IMR-90 (cell line): Measurements from ENCODE around the gene KLHDC10. TPM values are rescaled to one million over a fixed set of nuclear protein-coding genes. Genes with fewer than 3 reads are reported as not detected.

Source experiments
- ATAC-seq: fragments of 200-7000 bp; cut with Tn5 transposase; 2 replicates; pipeline ENCODE4 v1.9.1; 2020; ENCODE audit warnings: low read depth, mild to moderate bottlenecking, moderate library complexity
- BruUV-seq: library from RNA; stranded (reverse); fragments of 400-500 nt; replicated peaks from 2 replicates; lab custom pipeline; 2021; lab: Mats Ljungman, UMichigan
- CTCF ChIA-PET: fragments of 300-600 bp; formaldehyde crosslinking; extraction: SDS; loops from one replicate; lab custom pipeline; 2021; ENCODE audit warnings: antibody characterized with exemption; lab: Yijun Ruan, JAX
- POLR2A ChIA-PET: fragments of 300-600 bp; sonication (Branson Sonifier 250); formaldehyde crosslinking; loops from one replicate; lab custom pipeline; 2022; ENCODE audit warnings: antibody characterized with exemption; ENCODE audit not compliant: unreplicated experiment; lab: Charles Lee
- DNase-seq: peaks from one replicate; pipeline ENCODE4 v3.0.0; 2013
- H2AFZ ChIP-seq: replicated peaks from 2 replicates; pipeline ENCODE3; 2013; ENCODE audit warnings: low read length, mild to moderate bottlenecking; ENCODE audit not compliant: poor library complexity
- H2AK5ac ChIP-seq: 2 replicates; pipeline ENCODE4 v1.6.1; 2013; ENCODE audit warnings: low read depth, low read length, inconsistent platforms
- H2AK9ac ChIP-seq: replicated peaks from 2 replicates; pipeline ENCODE3; 2013; ENCODE audit warnings: mild to moderate bottlenecking, low read depth, low read length, moderate library complexity; ENCODE audit not compliant: poor library complexity
- H2BK120ac ChIP-seq: 2 replicates; pipeline ENCODE4 v1.6.1; 2013; ENCODE audit warnings: low read depth, low read length, inconsistent platforms
- H2BK15ac ChIP-seq: 3 replicates; pipeline ENCODE4 v1.6.1; 2013; ENCODE audit warnings: low read depth, low read length, inconsistent platforms
- H2BK20ac ChIP-seq: 2 replicates; pipeline ENCODE4 v1.6.1; 2013; ENCODE audit warnings: low read depth, mild to moderate bottlenecking, inconsistent platforms, low read length, moderate library complexity
- H2BK5ac ChIP-seq: 2 replicates; pipeline ENCODE4 v1.6.1; 2013; ENCODE audit warnings: mild to moderate bottlenecking, low read depth, low read length, inconsistent platforms; ENCODE audit not compliant: poor library complexity, severe bottlenecking
- H3K14ac ChIP-seq: replicated peaks from 2 replicates; pipeline ENCODE4 v1.6.1; 2013; ENCODE audit warnings: low read depth, low read length, inconsistent platforms
- H3K18ac ChIP-seq: 2 replicates; pipeline ENCODE4 v1.6.1; 2013; ENCODE audit warnings: low read depth, low read length, control low read depth
- H3K23ac ChIP-seq: 2 replicates; pipeline ENCODE4 v1.6.1; 2013; ENCODE audit warnings: low read depth, low read length, inconsistent platforms
- H3K27ac ChIP-seq: 2 replicates; pipeline ENCODE4 v1.5.1; 2013; ENCODE audit warnings: mild to moderate bottlenecking, control low read depth, low read length; ENCODE audit not compliant: insufficient read depth
- H3K27me3 ChIP-seq: 2 replicates; pipeline ENCODE4 v1.6.1; 2013; ENCODE audit warnings: low read length; ENCODE audit not compliant: control insufficient read depth, insufficient read depth
- H3K36me3 ChIP-seq: 2 replicates; pipeline ENCODE4 v1.6.1; 2013; ENCODE audit warnings: low read length, mixed read lengths; ENCODE audit not compliant: control insufficient read depth, insufficient read depth
- H3K4ac ChIP-seq: 2 replicates; pipeline ENCODE4 v1.6.1; 2013; ENCODE audit warnings: low read depth, low read length, inconsistent platforms
- H3K4me1 ChIP-seq: 2 replicates; pipeline ENCODE4 v1.6.1; 2013; ENCODE audit warnings: low read length, mixed read lengths; ENCODE audit not compliant: control insufficient read depth, insufficient read depth
- H3K4me2 ChIP-seq: 2 replicates; pipeline ENCODE4 v1.6.1; 2013; ENCODE audit warnings: low read depth, mild to moderate bottlenecking, control low read depth, low read length, moderate library complexity
- H3K4me3 ChIP-seq: 2 replicates; pipeline ENCODE4 v1.5.1; 2013; ENCODE audit warnings: low read depth, mild to moderate bottlenecking, control low read depth, low read length, moderate library complexity; ENCODE audit not compliant: insufficient read depth
- H3K56ac ChIP-seq: 2 replicates; pipeline ENCODE4 v1.6.1; 2013; ENCODE audit warnings: low read length, inconsistent platforms; ENCODE audit not compliant: insufficient read depth; ENCODE audit errors: extremely low read depth
- H3K79me1 ChIP-seq, 2 experiments: 2 replicates each; pipeline ENCODE4 v1.6.1; 2013; ENCODE audit warnings: low read length in 2 of 2, inconsistent platforms in 1 of 2, low read depth in 1 of 2
- H3K9ac ChIP-seq: 2 replicates; pipeline ENCODE4 v1.6.1; 2013; ENCODE audit warnings: low read depth, low read length, control low read depth
- H3K9me1 ChIP-seq: 2 replicates; pipeline ENCODE4 v1.6.1; 2013; ENCODE audit warnings: low read length, inconsistent platforms; ENCODE audit not compliant: insufficient read depth
- H3K9me3 ChIP-seq: 2 replicates; pipeline ENCODE4 v1.6.1; 2013; ENCODE audit warnings: low read length; ENCODE audit not compliant: control insufficient read depth, insufficient read depth
- H4K20me1 ChIP-seq: 2 replicates; pipeline ENCODE4 v1.6.1; 2013; ENCODE audit warnings: low read length, inconsistent platforms; ENCODE audit not compliant: insufficient read depth
- H4K5ac ChIP-seq: 2 replicates; pipeline ENCODE4 v1.6.1; 2013; ENCODE audit warnings: mild to moderate bottlenecking, low read depth, low read length, control low read depth
- H4K8ac ChIP-seq, 2 experiments: 2 replicates each; pipeline ENCODE4 v1.6.1; 2013; ENCODE audit warnings: low read depth in 2 of 2, low read length in 2 of 2, control low read depth in 1 of 2, inconsistent platforms in 1 of 2
- H4K91ac ChIP-seq: 2 replicates; pipeline ENCODE4 v1.6.1; 2013; ENCODE audit warnings: low read depth, low read length, inconsistent platforms; ENCODE audit not compliant: insufficient read depth
- BHLHE40 ChIP-seq: fragments of 150-350 bp; IDR thresholded peaks from 2 replicates; pipeline ENCODE4 v1.6.1; 2016; ENCODE audit warnings: mild to moderate bottlenecking, low read depth, low read length
- CEBPB ChIP-seq: IDR thresholded peaks from 2 replicates; pipeline ENCODE4 v1.6.1; 2012; ENCODE audit warnings: low read depth, low read length, improper control_type of control experiment
- FOS ChIP-seq: fragments of 150-350 bp; IDR thresholded peaks from 2 replicates; pipeline ENCODE4 v1.6.1; 2016; ENCODE audit warnings: low read depth, low read length
- MAFK ChIP-seq: IDR thresholded peaks from 2 replicates; pipeline ENCODE4 v1.6.1; 2012; ENCODE audit warnings: low read depth, low read length, improper control_type of control experiment
- MAZ ChIP-seq: IDR thresholded peaks from 2 replicates; pipeline ENCODE4 v1.6.1; 2012; ENCODE audit warnings: low read depth, mild to moderate bottlenecking, low read length, improper control_type of control experiment, moderate library complexity, borderline replicate concordance
- MXI1 ChIP-seq: IDR thresholded peaks from 2 replicates; pipeline ENCODE4 v1.6.1; 2012; ENCODE audit warnings: low read depth, mild to moderate bottlenecking, low read length, moderate library complexity, borderline replicate concordance
- NFE2L2 ChIP-seq: fragments of 150-350 bp; IDR thresholded peaks from 2 replicates; pipeline ENCODE4 v1.6.1; 2016; ENCODE audit warnings: low read depth, mild to moderate bottlenecking, low read length
- RAD21 ChIP-seq: IDR thresholded peaks from 2 replicates; pipeline ENCODE4 v1.6.1; 2012; ENCODE audit warnings: low read length, improper control_type of control experiment
- RCOR1 ChIP-seq: IDR thresholded peaks from 2 replicates; pipeline ENCODE4 v1.6.1; 2012; ENCODE audit warnings: mild to moderate bottlenecking, low read length, improper control_type of control experiment; ENCODE audit not compliant: insufficient replicate concordance
- RFX5 ChIP-seq: IDR thresholded peaks from 2 replicates; pipeline ENCODE4 v1.8.0; 2012; ENCODE audit warnings: low read depth, mild to moderate bottlenecking, low read length, moderate library complexity
- WGBS, 2 experiments: methylation state at CpG; one replicate each; pipeline versions ENCODE4 v1.1.5 to v1.1.7; 2013; ENCODE audit warnings: missing lambda C conversion rate in 2 of 2; ENCODE audit not compliant: insufficient read length in 1 of 2; ENCODE audit errors: extremely low coverage in 2 of 2; 5-methylcytosine and 5-hydroxymethylcytosine counted together
- dilution Hi-C: fragments of 300-500 bp; cut with HindIII; formaldehyde crosslinking; loops from one replicate; pipeline ENCODE4 v1.14.3; 2018; ENCODE audit warnings: low sequenced_read_pairs; ENCODE audit not compliant: unreplicated experiment
- in situ Hi-C: fragments of 300-500 bp; cut with MboI; formaldehyde crosslinking; loops from 3 replicates; pipeline ENCODE4 v1.14.3; 2019; ENCODE audit warnings: low sequenced_read_pairs, inconsistent platforms, mixed read lengths
- intact Hi-C: fragments of 100-400 bp; cut with micrococcal nuclease; formaldehyde crosslinking; loops from 2 replicates; pipeline ENCODE4 v1.10.0; 2022
- polyA plus RNA-seq, 3 experiments: library from polyadenylated mRNA; depleted of rRNA; stranded (reverse); fragments of >200 nt; gene quantifications; 2 replicates each; pipeline ENCODE4 v1.2.3, GENCODE V29; 2012; ENCODE audit warnings: low replicate concordance in 1 of 3
- total RNA-seq: library from RNA; depleted of rRNA; stranded (reverse); fragments of >200 nt; gene quantifications from 2 replicates; pipeline ENCODE4 v1.2.3, GENCODE V29; 2012
- TF ChIP-seq, protein P1 (sequence below): fragments of 150-350 bp; IDR thresholded peaks from 2 replicates; pipeline ENCODE4 v1.6.1; 2016; ENCODE audit warnings: low read depth, mild to moderate bottlenecking, low read length, moderate library complexity, borderline replicate concordance
- TF ChIP-seq, protein P2 (sequence below): fragments of 150-350 bp; IDR thresholded peaks from 2 replicates; pipeline ENCODE4 v1.6.1; 2017; ENCODE audit warnings: mild to moderate bottlenecking, antibody characterized with exemption, low read length, low read depth

The KLHDC10 gene
- total and polyA plus RNA-seq, 2 of the 4 experiments (the other 2 are of a cell fraction) = 12.4 to 27.1 TPM

DNA sequence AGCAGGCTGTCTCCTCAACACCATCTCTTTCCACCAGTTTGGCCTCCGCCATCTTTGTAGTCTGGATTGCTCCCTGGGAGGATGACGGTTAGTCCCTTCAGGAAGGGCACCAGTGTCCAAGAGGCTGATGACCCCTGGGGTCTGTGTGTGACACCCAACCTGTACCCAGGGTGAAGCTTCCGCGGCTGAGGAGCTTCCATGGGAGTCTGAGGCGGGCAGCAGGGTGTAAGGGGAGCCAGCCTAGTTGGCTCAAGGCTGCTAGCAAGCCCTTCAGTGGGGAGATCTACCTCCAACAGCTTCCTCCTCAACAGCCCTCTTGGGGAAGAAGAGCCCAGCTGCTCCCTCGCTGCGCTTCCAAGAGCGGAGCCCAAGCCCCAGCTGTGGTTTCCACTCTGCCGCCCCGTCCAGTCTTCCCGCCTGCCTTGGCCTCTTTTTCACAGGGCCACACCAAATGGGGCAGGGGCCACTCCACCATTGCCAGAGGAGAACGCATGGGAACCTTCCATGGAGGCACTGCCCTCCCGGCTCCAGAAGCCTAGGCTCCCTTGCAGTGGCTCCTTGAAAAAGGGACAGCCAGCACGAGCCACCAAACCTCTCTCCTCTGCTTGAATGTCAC, 77.5 kb downstream of the KLHDC10 start:
- H2BK20ac ChIP-seq = no peak overlapping the region
- H3K27ac ChIP-seq = no peak overlapping the region
- no peaks in the 10 kb centered on the region for H3K36me3 ChIP-seq
- H3K4ac ChIP-seq = no peak overlapping the region
- no peak overlapping the region for H2BK15ac ChIP-seq
- dilution Hi-C loops = no loop called here
- H2BK120ac ChIP-seq = no peak overlapping the region
- no peaks in the 10 kb centered on the region for H3K79me1 ChIP-seq
- H3K18ac ChIP-seq = no peak overlapping the region
- intact Hi-C loops = no loop called here
- no peak overlapping the region for H4K8ac ChIP-seq
- BruUV-seq = no TSS peak
- in situ Hi-C loops = no loop called here
- no peak overlapping the region for H3K9ac ChIP-seq
- no peaks in the 10 kb centered on the region for H4K20me1 ChIP-seq
- H2AFZ ChIP-seq = no peak overlapping the region
- H3K56ac ChIP-seq = no peak overlapping the region
- no peak overlapping the region for H3K23ac ChIP-seq
- ChIA-PET POLR2A (no interaction called here), CTCF (no interaction called here)
- no peak overlapping the region for H3K4me2 ChIP-seq
- no peak overlapping the region for H2BK5ac ChIP-seq
- H3K9me1 ChIP-seq = peaks cover 14% of the 10 kb centered on the region
- H2AK9ac ChIP-seq = no peak overlapping the region
- no peak overlapping the region for H3K4me3 ChIP-seq
- DNase-seq (no peak), ATAC-seq (no peak)
- H2AK5ac ChIP-seq = no peak overlapping the region
- no peak overlapping the region for H3K14ac ChIP-seq
- WGBS, 2 experiments = 90% methylated on average over 4 of the region's 14 CpGs; no CpG with 5 or more reads in 1 of the 2 experiments
- H4K91ac ChIP-seq = no peak overlapping the region
- no peak for TF ChIP-seq RAD21
- no peak for TF ChIP-seq CEBPB
- no peak for TF ChIP-seq FOS
- TF ChIP-seq MAFK = no peak
- TF ChIP-seq, protein P1, sequence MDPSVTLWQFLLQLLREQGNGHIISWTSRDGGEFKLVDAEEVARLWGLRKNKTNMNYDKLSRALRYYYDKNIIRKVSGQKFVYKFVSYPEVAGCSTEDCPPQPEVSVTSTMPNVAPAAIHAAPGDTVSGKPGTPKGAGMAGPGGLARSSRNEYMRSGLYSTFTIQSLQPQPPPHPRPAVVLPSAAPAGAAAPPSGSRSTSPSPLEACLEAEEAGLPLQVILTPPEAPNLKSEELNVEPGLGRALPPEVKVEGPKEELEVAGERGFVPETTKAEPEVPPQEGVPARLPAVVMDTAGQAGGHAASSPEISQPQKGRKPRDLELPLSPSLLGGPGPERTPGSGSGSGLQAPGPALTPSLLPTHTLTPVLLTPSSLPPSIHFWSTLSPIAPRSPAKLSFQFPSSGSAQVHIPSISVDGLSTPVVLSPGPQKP = no peak
- no peak for TF ChIP-seq RFX5
- no peak for TF ChIP-seq NFE2L2
- TF ChIP-seq RCOR1 = no peak
- TF ChIP-seq, protein P2, sequence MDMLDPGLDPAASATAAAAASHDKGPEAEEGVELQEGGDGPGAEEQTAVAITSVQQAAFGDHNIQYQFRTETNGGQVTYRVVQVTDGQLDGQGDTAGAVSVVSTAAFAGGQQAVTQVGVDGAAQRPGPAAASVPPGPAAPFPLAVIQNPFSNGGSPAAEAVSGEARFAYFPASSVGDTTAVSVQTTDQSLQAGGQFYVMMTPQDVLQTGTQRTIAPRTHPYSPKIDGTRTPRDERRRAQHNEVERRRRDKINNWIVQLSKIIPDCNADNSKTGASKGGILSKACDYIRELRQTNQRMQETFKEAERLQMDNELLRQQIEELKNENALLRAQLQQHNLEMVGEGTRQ = no peak
- TF ChIP-seq BHLHE40 = no peak
- TF ChIP-seq MXI1 = no peak
- no peak for TF ChIP-seq MAZ
- no peaks in the 10 kb centered on the region for H3K9me3 ChIP-seq
- peaks cover 7% of the 10 kb centered on the region for H3K4me1 ChIP-seq
- H3K27me3 ChIP-seq = no peaks in the 10 kb centered on the region
- no peak overlapping the region for H4K5ac ChIP-seq
